GM12892 (cell line): ENCODE results near the gene LCE5A.
"Not testable (repeated sequence)": the region's sequence is repeated elsewhere in the genome, so short reads cannot be mapped to it uniquely, and the experiment has no call there.

Source experiments
- POLR2A ChIP-seq: IDR thresholded peaks from 2 replicates; pipeline ENCODE4 v1.6.1; 2011; ENCODE audit warnings: low read depth, low read length, control low read depth
- POLR2AphosphoS5 ChIP-seq: IDR thresholded peaks from 2 replicates; pipeline ENCODE4 v1.6.1; 2011; ENCODE audit warnings: low read depth, low read length, control low read depth

DNA sequence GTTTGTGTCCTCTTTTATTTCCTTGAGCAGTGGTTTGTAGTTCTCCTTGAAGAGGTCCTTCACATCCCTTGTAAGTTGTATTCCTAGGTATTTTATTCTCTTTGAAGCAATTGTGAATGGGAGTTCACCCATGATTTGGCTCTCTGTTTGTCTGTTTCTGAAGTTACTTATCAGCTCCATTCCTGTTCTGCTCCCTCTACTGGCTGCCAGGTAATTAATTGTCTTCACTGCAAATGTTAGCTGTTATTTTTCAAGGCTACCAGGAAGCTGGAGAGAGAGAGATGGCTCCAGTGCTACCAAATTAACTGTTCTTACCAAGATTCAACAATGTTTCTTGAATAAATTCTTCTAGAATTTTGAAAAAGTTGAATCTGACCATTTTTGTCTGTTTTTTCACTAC is 19.1 kb upstream of the LCE5A start:
- TF ChIP-seq POLR2A, POLR2AphosphoS5: not testable (repeated sequence)
